ENCODE measurements around the gene EEPD1.
"Not testable (repeated sequence)": the region's sequence is repeated elsewhere in the genome, so short reads cannot be mapped to it uniquely, and the experiment has no call there.

EEPD1 gene

GRCh38 chr7:36128448-36129047, 24.5 kb upstream of the EEPD1 start:
- DNase-seq (ENCODE audit: low read depth), result no peak

DNA sequence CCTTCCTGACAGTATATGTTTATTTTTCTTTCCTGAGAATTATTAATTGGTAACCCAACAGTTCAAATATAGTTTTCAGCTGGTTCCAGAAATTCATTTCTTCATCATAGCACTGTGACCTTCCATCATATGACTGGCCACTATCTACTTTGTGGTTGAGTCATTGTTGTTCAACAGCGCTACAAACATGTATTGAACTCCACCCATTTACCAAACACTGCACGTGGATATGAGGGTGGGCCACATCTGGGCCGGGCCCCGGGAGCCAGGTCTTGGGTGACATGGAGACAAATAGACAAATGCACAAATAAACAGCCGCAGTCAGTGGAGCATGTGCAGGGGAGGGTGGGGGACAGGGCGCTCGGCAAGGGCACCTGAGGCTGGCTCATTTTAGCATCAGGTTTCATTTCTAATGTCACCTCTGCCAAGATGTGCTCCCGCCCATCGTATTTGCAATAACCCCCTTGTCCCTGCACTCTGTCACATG, 24.0 kb upstream of the EEPD1 start:
- DNase-seq (ENCODE audit: low read depth), result no peak

DNA sequence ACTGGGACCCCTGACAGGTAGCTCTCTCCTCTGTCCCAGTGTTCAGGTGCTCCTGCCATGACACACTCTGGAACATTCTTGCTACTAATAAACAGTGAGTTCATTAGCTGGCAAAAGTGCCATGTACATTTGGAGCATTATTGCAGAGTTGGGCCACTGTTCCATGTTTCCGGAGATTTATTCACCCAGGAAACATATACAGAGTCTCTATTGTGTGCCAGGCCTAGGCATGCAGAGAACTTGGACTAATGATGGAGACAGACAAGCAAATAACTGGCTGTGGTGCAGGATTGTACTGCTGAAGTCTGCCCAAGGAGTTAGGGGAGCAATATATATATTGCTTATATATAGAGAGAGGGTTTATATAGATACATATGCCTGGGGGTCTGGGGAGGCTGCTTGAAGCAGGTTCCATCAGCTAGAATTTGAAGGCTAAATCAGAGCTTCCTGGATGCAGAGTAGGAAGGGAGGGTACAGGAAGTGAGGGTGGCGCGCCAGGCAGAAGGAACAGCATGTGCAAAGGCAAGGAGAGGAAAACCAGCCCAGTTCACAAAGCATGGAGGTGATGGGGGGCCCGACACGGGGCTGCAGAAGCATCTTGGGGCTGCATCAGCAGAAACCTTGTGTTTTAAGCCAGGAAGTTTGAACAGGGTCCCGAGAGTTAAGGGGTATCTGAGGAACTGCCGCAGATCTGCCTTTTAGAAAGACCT, 22.7 kb upstream of the EEPD1 start:
- no peak for DNase-seq (ENCODE audit: low read depth)

DNA sequence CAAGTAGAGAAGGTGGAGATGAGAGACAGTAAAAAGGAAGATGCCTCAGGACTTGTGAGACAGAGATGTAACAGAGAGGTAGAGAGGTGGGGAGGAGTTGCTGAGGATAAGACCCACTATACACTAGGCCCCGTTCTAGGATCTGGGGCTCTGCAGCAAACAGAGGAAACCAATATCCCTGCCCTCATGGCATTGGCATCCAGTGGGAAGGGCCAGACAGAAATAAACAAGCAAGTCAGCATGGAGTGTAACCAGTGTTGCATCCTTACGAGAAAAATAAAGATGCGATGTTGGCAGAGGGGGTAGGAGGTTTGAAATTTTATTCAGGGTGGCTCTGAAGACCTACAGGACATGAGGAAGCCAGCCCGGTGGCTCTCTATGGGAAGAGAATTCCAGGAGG, 22.0 kb upstream of the EEPD1 start:
- no peak for DNase-seq (ENCODE audit: low read depth)

- no peak for DNase-seq (ENCODE audit: low read depth)
These were observed 21.6 kb upstream of the EEPD1 start for GRCh38 chr7:36131499-36131898.

- no peak for DNase-seq (ENCODE audit: low read depth)
These were observed 21.0 kb upstream of the EEPD1 start for GRCh38 chr7:36132012-36132411.

- DNase-seq (ENCODE audit: low read depth), result no peak
These were observed 17.4 kb upstream of the EEPD1 start for GRCh38 chr7:36135700-36136099.

DNA sequence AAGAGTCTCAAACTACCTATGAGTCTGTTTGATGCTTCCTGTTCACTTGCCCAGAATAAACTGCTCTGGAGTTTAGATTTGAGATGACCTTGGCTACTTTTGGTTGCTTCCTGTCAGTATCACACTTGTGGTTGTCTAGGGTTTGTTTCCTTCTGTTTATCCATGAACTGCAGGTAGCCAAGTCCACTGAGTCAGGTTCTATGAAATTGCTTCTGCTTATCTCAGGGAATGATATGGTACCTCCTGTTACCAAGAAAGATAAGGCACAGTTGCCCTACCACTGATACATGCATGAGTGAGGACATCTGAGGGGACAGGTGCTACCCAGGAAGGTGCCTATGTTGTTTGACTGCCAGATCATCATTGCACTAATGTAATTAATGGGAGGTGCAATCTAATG, 15.8 kb upstream of the EEPD1 start:
- no peak for DNase-seq (ENCODE audit: low read depth)

DNA sequence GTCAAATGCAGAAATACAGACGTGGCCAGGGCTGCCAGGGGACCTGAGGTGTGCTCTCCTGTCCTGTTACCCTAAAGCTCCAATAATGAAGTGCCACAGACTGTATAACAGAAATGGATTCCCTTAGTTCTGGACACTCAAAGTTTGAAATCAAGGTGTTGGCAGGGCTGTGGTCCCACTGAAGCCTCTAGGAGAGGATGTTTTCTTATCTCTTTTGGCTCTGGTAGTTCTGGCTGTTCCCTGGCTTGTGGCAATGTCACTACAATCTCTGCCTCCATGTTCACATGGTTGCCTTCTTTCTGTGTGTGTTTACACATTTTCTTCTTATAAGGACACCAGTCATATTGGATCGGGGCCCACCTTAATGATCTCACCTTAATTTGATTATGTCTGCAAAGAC, 15.3 kb upstream of the EEPD1 start:
- no peak for DNase-seq (ENCODE audit: low read depth)

GRCh38 chr7:36138209-36138608, 14.8 kb upstream of the EEPD1 start:
- no peak for DNase-seq (ENCODE audit: low read depth)

DNA sequence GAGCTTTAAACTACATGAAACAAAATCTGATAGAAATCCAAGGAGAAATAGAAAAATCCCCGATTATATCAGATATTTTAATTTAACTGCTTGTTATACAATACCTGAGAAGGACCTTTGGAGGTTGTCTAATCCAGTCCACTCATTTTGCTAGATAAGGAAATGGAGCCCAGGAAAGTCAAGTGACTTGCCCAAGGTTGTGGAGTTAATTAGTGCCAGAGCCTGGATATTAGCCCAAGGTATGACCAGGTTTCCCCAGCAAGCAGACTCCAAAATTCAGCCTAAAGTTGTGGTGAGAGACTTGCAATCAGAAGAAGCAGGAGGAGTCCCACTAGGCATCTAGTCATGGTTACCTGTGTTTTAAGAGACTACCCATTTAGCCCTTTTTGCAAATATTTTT, 11.7 kb upstream of the EEPD1 start:
- DNase-seq (ENCODE audit: low read depth), result no peak

- no peak for DNase-seq (ENCODE audit: low read depth)
These were observed 11.2 kb upstream of the EEPD1 start for GRCh38 chr7:36141850-36142249.

GRCh38 chr7:36144189-36144588, 8.9 kb upstream of the EEPD1 start:
- DNase-seq (ENCODE audit: low read depth), result no peak

DNA sequence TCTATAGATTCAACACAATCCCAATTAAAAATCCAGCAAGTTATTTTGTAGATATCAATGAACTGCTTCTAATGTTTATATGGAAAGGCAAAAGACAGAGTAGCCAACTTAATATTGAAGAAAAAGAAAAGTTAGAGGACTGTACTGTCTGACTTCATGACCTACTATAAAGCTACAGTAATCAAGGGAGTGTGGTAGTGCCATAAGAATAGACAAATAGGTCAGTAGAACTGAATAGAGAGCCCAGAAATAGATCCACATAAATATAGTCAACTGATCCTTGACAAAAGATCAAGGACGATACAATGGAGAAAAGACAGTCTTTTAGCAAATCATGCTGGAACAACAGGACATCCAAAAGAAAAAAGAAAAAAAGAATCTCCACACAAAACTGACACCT, 7.4 kb upstream of the EEPD1 start:
- DNase-seq (ENCODE audit: low read depth), result no peak

GRCh38 chr7:36147361-36147760, 5.7 kb upstream of the EEPD1 start:
- DNase-seq (ENCODE audit: low read depth), result no peak

- no peak for DNase-seq (ENCODE audit: low read depth)
These were observed 4.5 kb upstream of the EEPD1 start for GRCh38 chr7:36148422-36149065.

GRCh38 chr7:36149240-36149639, 3.8 kb upstream of the EEPD1 start:
- DNase-seq (ENCODE audit: low read depth), result not testable (repeated sequence)

GRCh38 chr7:36149694-36150452, 3.2 kb upstream of the EEPD1 start:
- no peak for DNase-seq (ENCODE audit: low read depth)

DNA sequence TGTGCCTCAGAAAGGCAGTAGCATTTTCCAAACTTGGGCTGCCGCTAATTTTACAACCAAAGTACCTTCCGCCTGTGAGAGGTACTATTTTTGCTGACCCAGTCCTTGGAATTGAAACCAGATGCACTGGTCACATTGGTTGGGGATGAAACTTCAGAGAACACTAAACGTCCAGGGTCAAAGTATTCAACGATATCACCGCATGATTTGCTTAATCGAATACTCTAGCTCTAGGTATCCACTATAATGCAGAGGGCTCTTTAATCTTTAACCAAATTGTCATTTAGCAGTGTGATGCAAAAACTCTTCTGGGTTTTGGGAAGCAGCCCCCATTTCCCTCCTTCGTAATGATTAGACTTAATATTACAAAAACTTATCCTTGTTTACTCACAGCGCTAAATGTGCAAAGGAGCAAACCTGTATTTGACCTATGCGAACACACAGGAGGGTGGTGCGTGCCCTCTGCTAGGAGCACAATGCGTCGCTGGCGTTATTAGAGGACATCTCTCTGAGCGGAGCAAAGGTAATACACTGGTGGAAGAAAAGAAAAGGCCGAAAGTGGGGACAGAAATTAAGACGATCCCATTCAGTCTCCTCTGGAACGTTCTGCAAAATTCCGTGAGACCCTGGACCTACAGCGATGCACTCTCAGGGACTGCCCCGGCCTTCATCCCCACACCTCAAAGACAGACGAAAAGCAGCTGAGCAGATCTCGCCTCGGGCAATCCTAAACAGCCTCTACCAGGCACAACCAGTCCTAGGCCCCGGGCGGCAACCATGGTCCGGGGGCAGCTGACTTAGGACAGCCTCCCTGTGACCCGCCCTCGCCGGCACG, 916 bp upstream of the EEPD1 start:
- DNase-seq (ENCODE audit: low read depth), result no peak

DNA sequence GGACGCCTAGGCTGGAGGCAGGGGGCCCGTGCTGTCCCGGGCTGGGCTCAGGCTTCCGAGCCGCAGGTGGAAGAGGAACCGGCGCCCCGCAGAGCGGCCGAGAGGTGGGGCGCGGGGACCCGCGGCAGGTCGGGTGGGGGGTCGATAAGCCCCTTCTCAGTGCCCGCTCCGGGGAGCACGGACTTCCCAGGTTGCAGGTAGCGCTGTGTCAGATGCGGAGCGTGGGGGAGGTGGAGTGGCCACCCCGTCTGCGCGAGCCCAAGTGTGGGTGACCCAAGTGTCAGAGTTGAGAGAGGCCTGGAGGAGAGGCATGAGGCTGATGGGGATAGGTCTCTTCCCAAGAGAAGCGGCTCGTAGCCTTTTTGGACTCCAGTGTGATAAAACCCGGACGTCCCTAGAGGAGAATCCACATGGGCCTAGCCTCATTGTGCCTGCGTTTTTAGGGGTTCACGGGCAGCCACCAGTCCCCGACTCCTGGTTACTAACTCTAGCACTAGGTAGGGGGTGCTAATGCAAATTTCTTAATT, 580 bp downstream of the EEPD1 start:
- no peak for DNase-seq (ENCODE audit: low read depth)
